ENCODE results near the gene ZNF138. TPM values are rescaled to one million over a fixed set of nuclear protein-coding genes. Genes with fewer than 3 reads are reported as not detected.

ZNF138 gene
- total and polyA plus RNA-seq, 10 of the 15 experiments (the other 5 are each of a cell fraction or from before 2014, with no cell fraction given), result 5.9 to 14.9 (median 12.4) TPM

GRCh38 chr7:64774204-64774842 lies 19.9 kb upstream of the ZNF138 start:
- WGBS (ENCODE audit: insufficient coverage, insufficient replicate concordance, low lambda C conversion rate, missing lambda C conversion rate), result 30% methylated on average over 2 of the region's 2 CpGs
- Histone ChIP-seq H3K27me3 (replicated peaks in 1 of 2; ENCODE audit: control insufficient read depth in 2 of 2, insufficient read depth in 2 of 2, low read length in 1 of 2) (no peaks in the 10 kb centered on the region), H3K4me2 (ENCODE audit: control insufficient read depth, insufficient read depth) (no peak overlapping the region), H4K20me1 (ENCODE audit: control insufficient read depth, insufficient read depth) (no peaks in the 10 kb centered on the region), H3K4me1 (ENCODE audit: control insufficient read depth, insufficient read depth, low read length) (no peaks in the 10 kb centered on the region), H3K36me3 (ENCODE audit: control insufficient read depth in 2 of 2, insufficient read depth in 2 of 2, low read length in 1 of 2) (no peaks in the 10 kb centered on the region), H2AFZ (ENCODE audit: control insufficient read depth, low read depth, low read length) (no peak overlapping the region), H3K4me3 (no peak overlapping the region), H3K9ac (ENCODE audit: control insufficient read depth, insufficient read depth, low read length) (no peak overlapping the region), H3K9me3 (replicated peaks; ENCODE audit: control insufficient read depth, insufficient read depth, low read length) (no peaks in the 10 kb centered on the region), H3K27ac (ENCODE audit: control insufficient read depth, insufficient read depth) (no peak overlapping the region), H3K79me2 (ENCODE audit: control insufficient read depth, insufficient read depth, low read length) (no peaks in the 10 kb centered on the region)
- ChIA-PET SMC1A (ENCODE audit: uncharacterized antibody, unreplicated experiment) (no interaction called here), POLR2A (no interaction called here), CTCF (no interaction called here), RAD21 (ENCODE audit: unreplicated experiment) (no interaction called here)
- in situ Hi-C loops (cut with MboI), result no loop called here
- no TSS peak for BruUV-seq (replicated peaks)
- no peak for DNase-seq (ENCODE audit: low read depth, low spot score)
- TF ChIP-seq EZH2 (IDR thresholded peaks at IDR 0.05; ENCODE audit: borderline replicate concordance, control insufficient read depth, low read depth, low read length) (no peak), RB1 (IDR thresholded peaks at IDR 0.05; ENCODE audit: borderline replicate concordance) (no peak), CBX5 (IDR thresholded peaks at IDR 0.05; ENCODE audit: low read depth) (no peak), BCL3 (IDR thresholded peaks at IDR 0.05; ENCODE audit: borderline replicate concordance, insufficient read depth, low read depth, low read length, poor library complexity, severe bottlenecking) (no peak), EP300 (IDR thresholded peaks at IDR 0.05; ENCODE audit: borderline replicate concordance in 1 of 2, control insufficient read depth in 1 of 2, low read depth in 2 of 2, low read length in 2 of 2) (no peak), RAD51 (IDR thresholded peaks at IDR 0.05) (no peak)
- TF ChIP-seq, protein P1, sequence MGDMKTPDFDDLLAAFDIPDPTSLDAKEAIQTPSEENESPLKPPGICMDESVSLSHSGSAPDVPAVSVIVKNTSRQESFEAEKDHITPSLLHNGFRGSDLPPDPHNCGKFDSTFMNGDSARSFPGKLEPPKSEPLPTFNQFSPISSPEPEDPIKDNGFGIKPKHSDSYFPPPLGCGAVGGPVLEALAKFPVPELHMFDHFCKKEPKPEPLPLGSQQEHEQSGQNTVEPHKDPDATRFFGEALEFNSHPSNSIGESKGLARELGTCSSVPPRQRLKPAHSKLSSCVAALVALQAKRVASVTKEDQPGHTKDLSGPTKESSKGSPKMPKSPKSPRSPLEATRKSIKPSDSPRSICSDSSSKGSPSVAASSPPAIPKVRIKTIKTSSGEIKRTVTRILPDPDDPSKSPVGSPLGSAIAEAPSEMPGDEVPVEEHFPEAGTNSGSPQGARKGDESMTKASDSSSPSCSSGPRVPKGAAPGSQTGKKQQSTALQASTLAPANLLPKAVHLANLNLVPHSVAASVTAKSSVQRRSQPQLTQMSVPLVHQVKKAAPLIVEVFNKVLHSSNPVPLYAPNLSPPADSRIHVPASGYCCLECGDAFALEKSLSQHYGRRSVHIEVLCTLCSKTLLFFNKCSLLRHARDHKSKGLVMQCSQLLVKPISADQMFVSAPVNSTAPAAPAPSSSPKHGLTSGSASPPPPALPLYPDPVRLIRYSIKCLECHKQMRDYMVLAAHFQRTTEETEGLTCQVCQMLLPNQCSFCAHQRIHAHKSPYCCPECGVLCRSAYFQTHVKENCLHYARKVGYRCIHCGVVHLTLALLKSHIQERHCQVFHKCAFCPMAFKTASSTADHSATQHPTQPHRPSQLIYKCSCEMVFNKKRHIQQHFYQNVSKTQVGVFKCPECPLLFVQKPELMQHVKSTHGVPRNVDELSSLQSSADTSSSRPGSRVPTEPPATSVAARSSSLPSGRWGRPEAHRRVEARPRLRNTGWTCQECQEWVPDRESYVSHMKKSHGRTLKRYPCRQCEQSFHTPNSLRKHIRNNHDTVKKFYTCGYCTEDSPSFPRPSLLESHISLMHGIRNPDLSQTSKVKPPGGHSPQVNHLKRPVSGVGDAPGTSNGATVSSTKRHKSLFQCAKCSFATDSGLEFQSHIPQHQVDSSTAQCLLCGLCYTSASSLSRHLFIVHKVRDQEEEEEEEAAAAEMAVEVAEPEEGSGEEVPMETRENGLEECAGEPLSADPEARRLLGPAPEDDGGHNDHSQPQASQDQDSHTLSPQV (IDR thresholded peaks at IDR 0.05), result no peak
- TF ChIP-seq, protein P2, sequence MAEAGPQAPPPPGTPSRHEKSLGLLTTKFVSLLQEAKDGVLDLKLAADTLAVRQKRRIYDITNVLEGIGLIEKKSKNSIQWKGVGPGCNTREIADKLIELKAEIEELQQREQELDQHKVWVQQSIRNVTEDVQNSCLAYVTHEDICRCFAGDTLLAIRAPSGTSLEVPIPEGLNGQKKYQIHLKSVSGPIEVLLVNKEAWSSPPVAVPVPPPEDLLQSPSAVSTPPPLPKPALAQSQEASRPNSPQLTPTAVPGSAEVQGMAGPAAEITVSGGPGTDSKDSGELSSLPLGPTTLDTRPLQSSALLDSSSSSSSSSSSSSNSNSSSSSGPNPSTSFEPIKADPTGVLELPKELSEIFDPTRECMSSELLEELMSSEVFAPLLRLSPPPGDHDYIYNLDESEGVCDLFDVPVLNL (IDR thresholded peaks at IDR 0.05; ENCODE audit: low read depth, low read length), result no peak
- peak; percentile 40; the same call in 1 of the 3 replicates for ATAC-seq
- intact Hi-C loops (cut with micrococcal nuclease; ENCODE audit: unreplicated experiment), result no loop called here
- FAIRE-seq, result no peak
